GM23248 (cell line): ENCODE results near the gene POMP. TPM values are rescaled to one million over a fixed set of nuclear protein-coding genes. Genes with fewer than 3 reads are reported as not detected.
A peak's percentile ranks its signal among the peaks of the same experiment; 100 is the strongest.
"Not testable (repeated sequence)": the region's sequence is repeated elsewhere in the genome, so short reads cannot be mapped to it uniquely, and the experiment has no call there.

Experiments used
- DNase-seq: peaks from one replicate; pipeline ENCODE4 v3.0.0-alpha.2; 2015
- H2AFZ ChIP-seq: fragments of 200-600 bp; sonication (generic); 2 replicates; pipeline ENCODE4 v1.6.1; 2016; ENCODE audit warnings: antibody characterized with exemption
- H3F3A ChIP-seq: fragments of 200-600 bp; sonication (generic); 2 replicates; pipeline ENCODE4 v1.6.1; 2016; ENCODE audit warnings: mild to moderate bottlenecking, antibody characterized with exemption, mixed run types; ENCODE audit not compliant: insufficient read depth
- H3K27ac ChIP-seq: fragments of 200-600 bp; sonication (generic); 2 replicates; pipeline ENCODE4 v1.5.1; 2016; ENCODE audit warnings: mild to moderate bottlenecking
- H3K27me3 ChIP-seq: fragments of 200-600 bp; sonication (generic); replicated peaks from 2 replicates; pipeline ENCODE4 v1.6.1; 2016; ENCODE audit warnings: mild to moderate bottlenecking; ENCODE audit not compliant: insufficient read depth
- H3K36me3 ChIP-seq: fragments of 200-600 bp; sonication (generic); 2 replicates; pipeline ENCODE4 v1.6.1; 2016; ENCODE audit warnings: low read depth, mild to moderate bottlenecking
- H3K4me1 ChIP-seq: fragments of 200-600 bp; sonication (generic); 2 replicates; pipeline ENCODE4 v1.6.1; 2016; ENCODE audit warnings: mild to moderate bottlenecking; ENCODE audit not compliant: insufficient read depth
- H3K4me2 ChIP-seq: fragments of 200-600 bp; sonication (generic); one replicate; pipeline ENCODE4 v1.6.1; 2016; ENCODE audit warnings: mild to moderate bottlenecking; ENCODE audit not compliant: unreplicated experiment
- H3K4me3 ChIP-seq: fragments of 200-600 bp; sonication (generic); 2 replicates; pipeline ENCODE4 v1.5.1; 2016; ENCODE audit warnings: mild to moderate bottlenecking
- H3K79me2 ChIP-seq: fragments of 200-600 bp; sonication (generic); 2 replicates; pipeline ENCODE4 v1.6.1; 2016; ENCODE audit warnings: mild to moderate bottlenecking; ENCODE audit not compliant: insufficient read depth
- H3K9ac ChIP-seq: fragments of 200-600 bp; sonication (generic); 2 replicates; pipeline ENCODE4 v1.6.1; 2016; ENCODE audit warnings: mild to moderate bottlenecking
- H3K9me2 ChIP-seq: fragments of 200-600 bp; sonication (generic); 2 replicates; pipeline ENCODE4 v1.6.1; 2016; ENCODE audit warnings: mixed run types, mild to moderate bottlenecking, moderate library complexity; ENCODE audit not compliant: insufficient read depth
- H3K9me3 ChIP-seq: fragments of 200-600 bp; sonication (generic); one replicate; pipeline ENCODE4 v1.6.1; 2017; ENCODE audit warnings: low read depth
- H4K20me1 ChIP-seq: fragments of 200-600 bp; sonication (generic); 2 replicates; pipeline ENCODE4 v1.6.0; 2016; ENCODE audit not compliant: insufficient read depth
- EZH2 ChIP-seq: fragments of 200-600 bp; sonication (generic); IDR thresholded peaks from 2 replicates; pipeline ENCODE4 v1.6.1; 2018; ENCODE audit warnings: antibody characterized with exemption, mild to moderate bottlenecking; ENCODE audit not compliant: insufficient read depth, poor library complexity, severe bottlenecking
- EZH2phosphoT487 ChIP-seq: fragments of 200-600 bp; sonication (generic); IDR thresholded peaks from 2 replicates; pipeline ENCODE4 v1.6.1; 2018; ENCODE audit warnings: antibody characterized with exemption, moderate library complexity, mild to moderate bottlenecking, low read depth; ENCODE audit not compliant: insufficient read depth
- WGBS, 2 experiments: methylation state at CpG; one replicate each; pipeline ENCODE4 v1.1.6; 2015 to 2017; ENCODE audit warnings: low lambda C conversion rate in 2 of 2, low coverage in 1 of 2; ENCODE audit errors: missing lambda C conversion rate in 2 of 2; 5-methylcytosine and 5-hydroxymethylcytosine counted together
- in situ Hi-C: fragments of 300-500 bp; cut with MboI; formaldehyde crosslinking; loops from 2 replicates; pipeline ENCODE4 v1.15.0; 2020
- polyA plus RNA-seq: library from polyadenylated mRNA; unstranded; fragments of >200 nt; fragmentation: Nextera tagmentation; extraction: Ambion mirVana; gene quantifications from 2 replicates; pipeline ENCODE4 v1.2.1, GENCODE V29; 2016
- total RNA-seq: library from RNA; depleted of rRNA; stranded (reverse); fragments of >200 nt; shearing (Covaris generic); gene quantifications from 2 replicates; pipeline ENCODE4 v1.2.3, GENCODE V29; 2014

POMP gene
- total and polyA plus RNA-seq, 2 experiments from 2014 or later = 125 to 335 TPM

DNA sequence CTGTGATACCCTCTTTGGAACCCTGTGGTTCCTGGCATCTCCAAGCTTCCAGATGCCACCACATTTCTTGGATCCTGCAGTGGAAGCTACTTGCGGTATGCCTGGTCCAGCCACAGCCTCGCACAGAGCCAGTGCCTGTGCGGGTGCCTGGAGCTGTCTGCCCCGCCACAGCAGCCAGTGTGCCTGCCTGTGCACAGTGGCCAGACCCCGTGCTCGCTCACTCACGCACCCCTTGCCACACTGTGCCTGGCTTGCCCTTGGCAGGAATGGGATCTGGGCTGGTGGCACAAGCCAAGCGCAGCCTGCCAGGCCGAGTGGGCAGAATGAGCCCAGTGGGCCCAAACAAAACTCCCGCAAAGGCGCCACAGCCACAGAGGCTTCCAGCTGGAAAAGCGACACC is 26.2 kb downstream of the POMP start:
- H3K9me3 ChIP-seq = no peaks in the 10 kb centered on the region
- H3K27ac ChIP-seq = no peak overlapping the region
- H3K9ac ChIP-seq = no peak overlapping the region
- H3K4me1 ChIP-seq = no peaks in the 10 kb centered on the region
- H3F3A ChIP-seq = peaks cover 11% of the 10 kb centered on the region; the same call in 1 of the 2 replicates
- no peak for TF ChIP-seq EZH2phosphoT487
- TF ChIP-seq EZH2 = no peak
- no peak overlapping the region for H3K4me3 ChIP-seq
- H3K36me3 ChIP-seq = no peaks in the 10 kb centered on the region
- H3K4me2 ChIP-seq = no peak overlapping the region
- in situ Hi-C loops = no loop called here
- no peaks in the 10 kb centered on the region for H3K9me2 ChIP-seq
- no peak overlapping the region for H2AFZ ChIP-seq
- no peaks in the 10 kb centered on the region for H3K79me2 ChIP-seq
- DNase-seq = no peak
- H3K27me3 ChIP-seq = no peaks in the 10 kb centered on the region
- no peaks in the 10 kb centered on the region for H4K20me1 ChIP-seq
- 79 to 80% methylated on average over 12 of the region's 12 CpGs for WGBS, 2 experiments

DNA sequence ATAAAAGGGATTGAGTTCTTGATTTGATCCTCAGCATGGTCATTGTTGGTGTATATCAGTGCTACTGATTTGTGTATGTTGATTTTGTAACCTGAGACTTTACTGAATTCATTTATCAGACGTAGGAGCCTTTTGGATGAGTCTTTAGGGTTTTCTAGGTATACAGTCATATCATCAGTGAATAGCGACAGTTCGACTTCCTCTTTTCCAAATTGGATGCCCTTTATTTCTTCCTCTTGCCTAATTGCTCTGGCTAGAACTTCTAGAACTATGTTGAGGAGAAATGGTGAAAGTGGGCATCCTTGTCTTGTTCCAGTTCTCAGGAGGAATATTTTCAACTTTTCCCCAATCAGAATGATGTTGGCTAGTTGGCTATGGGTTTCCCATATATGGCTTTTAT is 27.0 kb downstream of the POMP start:
- in situ Hi-C loops = no loop called here
- Histone ChIP-seq H3K9me2 (no peaks in the 10 kb centered on the region), H3K4me2 (no peak overlapping the region), H3K4me3 (no peak overlapping the region), H3K36me3 (no peaks in the 10 kb centered on the region), H3K9ac (no peak overlapping the region), H3K79me2 (no peaks in the 10 kb centered on the region), H3K27me3 (no peaks in the 10 kb centered on the region), H4K20me1 (no peaks in the 10 kb centered on the region), H3F3A (peaks cover 8% of the 10 kb centered on the region; the same call in 1 of the 2 replicates), H2AFZ (no peak overlapping the region), H3K27ac (no peak overlapping the region), H3K4me1 (no peaks in the 10 kb centered on the region), H3K9me3 (no peaks in the 10 kb centered on the region)
- 72 to 75% methylated on average over 3 of the region's 3 CpGs for WGBS, 2 experiments
- no peak for DNase-seq
- TF ChIP-seq EZH2 = no peak

DNA sequence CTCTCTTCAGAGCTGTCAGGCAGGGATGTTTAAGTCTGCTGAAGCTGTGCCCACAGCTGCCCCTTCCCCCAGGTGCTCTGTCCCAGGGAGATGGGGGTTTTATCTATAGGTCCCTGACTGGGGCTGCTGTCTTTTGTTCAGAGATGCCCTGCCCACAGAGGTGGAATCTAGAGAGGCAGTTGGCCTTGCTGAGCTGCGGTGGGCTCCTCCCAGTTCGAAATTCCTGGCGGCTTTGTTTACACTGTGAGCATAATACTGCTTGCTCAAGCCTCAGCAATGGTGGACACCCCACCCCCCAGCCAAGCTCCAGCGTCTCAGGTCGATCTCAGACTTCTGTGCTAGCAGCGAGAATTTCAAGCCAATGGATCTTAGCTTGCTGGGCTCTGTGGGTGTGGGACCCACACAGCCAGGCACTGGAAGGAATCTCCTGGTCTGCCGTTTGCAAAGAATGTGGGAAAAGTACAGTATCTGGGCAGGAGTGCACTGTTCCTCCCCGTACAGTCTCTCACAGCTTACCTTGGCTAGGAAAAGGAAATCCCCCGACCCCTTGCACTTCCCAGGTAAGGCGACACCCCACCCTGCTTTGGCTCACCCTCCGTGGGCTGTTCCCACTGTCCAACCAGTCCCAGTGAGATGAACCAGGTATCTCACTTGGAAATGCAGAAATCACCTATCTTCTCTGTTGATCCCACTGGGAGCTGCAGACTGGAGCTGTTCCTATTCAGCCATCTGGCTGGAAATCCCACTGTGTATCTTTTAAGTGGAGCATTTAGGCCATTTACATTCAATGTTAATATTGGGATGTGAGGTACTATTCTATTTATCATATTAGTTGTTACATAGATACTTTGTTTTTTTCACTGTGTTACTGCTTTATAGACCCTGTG is 34.9 kb downstream of the POMP start:
- H3K4me2 ChIP-seq, H3F3A ChIP-seq: not testable (repeated sequence)
- WGBS, 2 experiments = 47 to 51% methylated on average over 11 of the region's 11 CpGs

DNA sequence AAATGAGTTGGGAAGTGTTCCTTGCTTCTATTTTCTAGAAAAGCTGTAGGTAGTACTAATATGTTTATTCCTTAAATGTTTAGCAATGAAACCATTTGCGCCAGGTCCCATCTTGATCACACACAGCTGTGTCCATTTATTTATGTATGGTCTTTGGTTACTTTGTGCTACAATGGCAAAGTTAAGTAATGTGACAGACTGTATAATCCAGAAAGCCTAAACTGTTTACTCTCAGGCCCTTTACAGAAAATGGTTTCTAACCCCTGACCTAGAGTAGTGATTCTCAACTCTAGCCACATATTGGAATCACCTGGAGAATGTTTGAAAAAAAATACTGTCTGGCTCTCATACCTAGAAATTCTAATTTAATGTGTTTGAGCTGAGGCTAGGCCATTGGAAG is 38.5 kb downstream of the POMP start:
- TF ChIP-seq EZH2 = no peak
- no peak for TF ChIP-seq EZH2phosphoT487
- DNase-seq = no peak
- no peaks in the 10 kb centered on the region for H3K9me3 ChIP-seq
- in situ Hi-C loops = no loop called here
- no peaks in the 10 kb centered on the region for H3F3A ChIP-seq
- H3K27ac ChIP-seq = no peak overlapping the region
- no peaks in the 10 kb centered on the region for H3K4me1 ChIP-seq
- no peaks in the 10 kb centered on the region; the same call in 1 of the 2 replicates for H3K27me3 ChIP-seq
- H3K9me2 ChIP-seq = no peaks in the 10 kb centered on the region
- no peaks in the 10 kb centered on the region for H3K79me2 ChIP-seq
- no peak overlapping the region for H2AFZ ChIP-seq
- H3K4me2 ChIP-seq = no peak overlapping the region
- no peaks in the 10 kb centered on the region for H4K20me1 ChIP-seq
- no peaks in the 10 kb centered on the region for H3K36me3 ChIP-seq
- no peak overlapping the region for H3K4me3 ChIP-seq
- 97 to 98% methylated on average over 1 of the region's 1 CpG for WGBS, 2 experiments
- H3K9ac ChIP-seq = no peak overlapping the region

More for the DNA sequence above, 34.9 kb downstream of the POMP start:
- in situ Hi-C loops, H3K79me2 ChIP-seq, H3K36me3 ChIP-seq, H2AFZ ChIP-seq, H3K4me3 ChIP-seq, H3K27ac ChIP-seq, H3K9ac ChIP-seq, H3K9me2 ChIP-seq, H3K9me3 ChIP-seq, H3K27me3 ChIP-seq, H3K4me1 ChIP-seq, H4K20me1 ChIP-seq: not testable (repeated sequence)
- peak; percentile 24 for DNase-seq
